ENCODE results near the gene PLCH1. TPM values are rescaled to one million over a fixed set of nuclear protein-coding genes. Genes with fewer than 3 reads are reported as not detected.

Gene PLCH1
- total RNA-seq, 1 donor from 2014 or later, result 0.25 TPM

DNA sequence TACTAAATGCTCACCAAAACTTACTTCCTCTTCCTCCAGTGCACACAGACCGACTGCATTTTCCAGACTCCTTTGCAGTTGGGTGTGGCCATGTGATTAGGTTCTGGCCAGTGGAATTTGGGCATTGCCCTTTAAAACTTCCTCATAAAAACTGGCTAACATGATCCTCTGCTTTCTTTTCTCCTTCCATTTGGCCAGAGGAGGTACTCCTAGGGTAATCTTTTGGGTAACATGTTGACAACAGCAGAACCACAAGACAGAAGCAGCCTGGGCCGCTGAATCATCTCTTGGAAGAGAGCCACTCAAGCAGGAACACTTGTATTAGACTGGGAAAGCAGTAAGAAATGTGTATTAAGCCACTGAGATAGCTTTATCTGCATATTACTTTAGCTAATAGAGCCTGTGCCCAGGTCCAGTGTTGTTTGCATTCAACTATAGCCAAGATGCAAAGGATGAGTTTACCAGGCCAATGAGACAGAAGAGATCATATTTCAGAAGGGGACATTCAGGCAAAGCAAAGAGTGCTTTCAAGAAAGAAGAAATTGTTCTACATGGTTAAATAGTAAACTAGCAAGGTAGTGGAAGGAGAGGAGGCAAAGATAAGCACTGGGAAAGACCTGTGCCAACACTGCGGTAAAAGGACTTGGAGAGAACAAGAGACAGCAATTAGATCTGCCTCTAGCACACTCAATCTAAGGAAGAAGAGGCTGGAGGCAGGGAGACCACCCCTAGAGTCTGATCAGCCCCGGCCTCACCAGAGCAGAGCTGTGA, 79.8 kb downstream of the PLCH1 start:
- TF ChIP-seq, protein P1, sequence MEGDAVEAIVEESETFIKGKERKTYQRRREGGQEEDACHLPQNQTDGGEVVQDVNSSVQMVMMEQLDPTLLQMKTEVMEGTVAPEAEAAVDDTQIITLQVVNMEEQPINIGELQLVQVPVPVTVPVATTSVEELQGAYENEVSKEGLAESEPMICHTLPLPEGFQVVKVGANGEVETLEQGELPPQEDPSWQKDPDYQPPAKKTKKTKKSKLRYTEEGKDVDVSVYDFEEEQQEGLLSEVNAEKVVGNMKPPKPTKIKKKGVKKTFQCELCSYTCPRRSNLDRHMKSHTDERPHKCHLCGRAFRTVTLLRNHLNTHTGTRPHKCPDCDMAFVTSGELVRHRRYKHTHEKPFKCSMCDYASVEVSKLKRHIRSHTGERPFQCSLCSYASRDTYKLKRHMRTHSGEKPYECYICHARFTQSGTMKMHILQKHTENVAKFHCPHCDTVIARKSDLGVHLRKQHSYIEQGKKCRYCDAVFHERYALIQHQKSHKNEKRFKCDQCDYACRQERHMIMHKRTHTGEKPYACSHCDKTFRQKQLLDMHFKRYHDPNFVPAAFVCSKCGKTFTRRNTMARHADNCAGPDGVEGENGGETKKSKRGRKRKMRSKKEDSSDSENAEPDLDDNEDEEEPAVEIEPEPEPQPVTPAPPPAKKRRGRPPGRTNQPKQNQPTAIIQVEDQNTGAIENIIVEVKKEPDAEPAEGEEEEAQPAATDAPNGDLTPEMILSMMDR (IDR thresholded peaks at IDR 0.05), result no peak
- TF ChIP-seq POLR2AphosphoS5 (IDR thresholded peaks at IDR 0.05; ENCODE audit: insufficient read depth in 1 of 2, low read depth in 1 of 2), result peak; percentile 15 to 59
- Histone ChIP-seq H3K36me3 (no peaks in the 10 kb centered on the region), H3K9me3 (no peaks in the 10 kb centered on the region), H3K27me3 (no peaks in the 10 kb centered on the region), H3K27ac (no peak overlapping the region), H3K4me3 (no peak overlapping the region), H3K4me1 (peaks cover 12% of the 10 kb centered on the region)
- DNase-seq (ENCODE audit: extremely low spot score in 2 of 2), result no peak
- intact Hi-C loops (cut with DNase I), result no loop called here

- H3K4me3 ChIP-seq, result no peak overlapping the region
- H3K4me1 ChIP-seq, result peaks cover 12% of the 10 kb centered on the region
- no peak overlapping the region for H3K27ac ChIP-seq
- no peaks in the 10 kb centered on the region for H3K27me3 ChIP-seq
- no peaks in the 10 kb centered on the region for H3K9me3 ChIP-seq
- H3K36me3 ChIP-seq, result no peaks in the 10 kb centered on the region
- DNase-seq (ENCODE audit: extremely low spot score in 2 of 2), result no peak
- intact Hi-C loops (cut with DNase I), result no loop called here
- TF ChIP-seq POLR2A (IDR thresholded peaks at IDR 0.05), result no peak
- TF ChIP-seq POLR2AphosphoS5 (IDR thresholded peaks at IDR 0.05; ENCODE audit: insufficient read depth in 1 of 2, low read depth in 1 of 2), result no peak
- TF ChIP-seq, protein P1 (IDR thresholded peaks at IDR 0.05), result no peak
Measured at GRCh38 chr3:155663467-155664212, 81.2 kb downstream of the PLCH1 start.

- intact Hi-C loops (cut with DNase I), result no loop called here
- Histone ChIP-seq H3K4me1 (peaks cover 12% of the 10 kb centered on the region), H3K27ac (no peak overlapping the region), H3K27me3 (no peaks in the 10 kb centered on the region), H3K4me3 (no peak overlapping the region), H3K9me3 (no peaks in the 10 kb centered on the region), H3K36me3 (no peaks in the 10 kb centered on the region)
- DNase-seq (ENCODE audit: extremely low spot score in 2 of 2), result no peak
- TF ChIP-seq POLR2AphosphoS5 (IDR thresholded peaks at IDR 0.05; ENCODE audit: insufficient read depth in 1 of 2, low read depth in 1 of 2) (no peak), POLR2A (IDR thresholded peaks at IDR 0.05) (no peak)
- TF ChIP-seq, protein P1 (IDR thresholded peaks at IDR 0.05), result no peak
Measured at GRCh38 chr3:155661760-155662159, 83.1 kb downstream of the PLCH1 start.

DNA sequence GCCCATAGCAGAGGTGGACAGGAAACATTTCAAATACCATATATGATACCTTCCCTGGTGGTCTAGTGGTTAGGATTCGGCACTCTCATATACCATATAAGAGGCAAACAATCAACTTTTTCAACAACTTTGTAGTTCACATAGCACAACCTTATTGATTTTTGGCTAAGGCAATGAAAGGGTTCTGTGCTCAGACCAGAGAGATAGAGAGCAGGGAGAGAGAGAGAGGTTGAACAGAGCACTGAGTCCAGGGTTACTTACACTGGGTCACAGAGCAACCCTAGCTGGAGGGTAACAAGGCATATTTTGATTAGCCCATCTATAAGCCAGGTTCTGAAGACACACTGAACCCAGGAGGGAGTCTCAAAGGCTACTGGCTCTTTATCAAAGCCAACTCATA, 83.8 kb downstream of the PLCH1 start:
- peaks cover 12% of the 10 kb centered on the region for H3K4me1 ChIP-seq
- no peaks in the 10 kb centered on the region for H3K27me3 ChIP-seq
- no peaks in the 10 kb centered on the region for H3K9me3 ChIP-seq
- intact Hi-C loops (cut with DNase I), result no loop called here
- TF ChIP-seq POLR2AphosphoS5 (IDR thresholded peaks at IDR 0.05; ENCODE audit: insufficient read depth in 1 of 2, low read depth in 1 of 2) (no peak), POLR2A (IDR thresholded peaks at IDR 0.05) (no peak)
- TF ChIP-seq, protein P1 (IDR thresholded peaks at IDR 0.05), result no peak
- no peak for DNase-seq (ENCODE audit: extremely low spot score in 2 of 2)
- H3K36me3 ChIP-seq, result no peaks in the 10 kb centered on the region
- H3K4me3 ChIP-seq, result no peak overlapping the region
- no peak overlapping the region for H3K27ac ChIP-seq
